Measurements from ENCODE around the gene C3orf33.

DNA sequence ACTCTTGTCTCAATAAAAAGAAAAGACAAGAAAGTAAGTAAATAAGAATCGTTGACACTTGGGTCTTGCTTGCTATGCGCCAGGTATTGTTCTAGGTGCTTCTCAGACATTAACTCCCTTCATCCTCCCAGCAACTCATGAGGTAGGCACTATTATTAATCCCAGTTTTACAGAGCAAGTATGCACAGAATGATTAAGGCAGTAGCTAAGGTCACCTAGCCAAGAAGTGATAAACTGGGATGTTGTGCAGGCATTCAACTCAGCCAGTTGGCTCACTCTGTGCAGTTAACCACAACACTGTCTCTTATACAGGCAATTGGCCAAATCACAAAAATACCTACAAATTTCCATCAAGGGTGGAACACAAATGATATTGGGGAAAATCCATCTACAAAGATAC, 1.7 kb upstream of the C3orf33 start:
- TF ChIP-seq, protein P1, sequence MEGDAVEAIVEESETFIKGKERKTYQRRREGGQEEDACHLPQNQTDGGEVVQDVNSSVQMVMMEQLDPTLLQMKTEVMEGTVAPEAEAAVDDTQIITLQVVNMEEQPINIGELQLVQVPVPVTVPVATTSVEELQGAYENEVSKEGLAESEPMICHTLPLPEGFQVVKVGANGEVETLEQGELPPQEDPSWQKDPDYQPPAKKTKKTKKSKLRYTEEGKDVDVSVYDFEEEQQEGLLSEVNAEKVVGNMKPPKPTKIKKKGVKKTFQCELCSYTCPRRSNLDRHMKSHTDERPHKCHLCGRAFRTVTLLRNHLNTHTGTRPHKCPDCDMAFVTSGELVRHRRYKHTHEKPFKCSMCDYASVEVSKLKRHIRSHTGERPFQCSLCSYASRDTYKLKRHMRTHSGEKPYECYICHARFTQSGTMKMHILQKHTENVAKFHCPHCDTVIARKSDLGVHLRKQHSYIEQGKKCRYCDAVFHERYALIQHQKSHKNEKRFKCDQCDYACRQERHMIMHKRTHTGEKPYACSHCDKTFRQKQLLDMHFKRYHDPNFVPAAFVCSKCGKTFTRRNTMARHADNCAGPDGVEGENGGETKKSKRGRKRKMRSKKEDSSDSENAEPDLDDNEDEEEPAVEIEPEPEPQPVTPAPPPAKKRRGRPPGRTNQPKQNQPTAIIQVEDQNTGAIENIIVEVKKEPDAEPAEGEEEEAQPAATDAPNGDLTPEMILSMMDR (IDR thresholded peaks at IDR 0.05; ENCODE audit: poor library complexity): no peak
- TF ChIP-seq EZH2 (IDR thresholded peaks at IDR 0.05; ENCODE audit: borderline replicate concordance) (no peak), EZH2phosphoT487 (IDR thresholded peaks at IDR 0.05; ENCODE audit: low read depth, severe bottlenecking, unreplicated experiment) (no peak)

Measured in hepatocyte (in vitro differentiated cells).